GM12875 (cell line): ENCODE results near the gene TEX51.

ENCODE experiments used
- H3K4me3 ChIP-seq: one replicate; pipeline ENCODE4 v1.5.1; 2011; ENCODE audit warnings: low read depth, low read length, control low read depth
- CTCF ChIP-seq: IDR thresholded peaks from 2 replicates; pipeline ENCODE4 v1.5.1; 2011; ENCODE audit warnings: low read depth, mild to moderate bottlenecking, control low read depth, inconsistent platforms, low read length, moderate library complexity, borderline replicate concordance; ENCODE audit not compliant: insufficient read depth

The TEX51 gene

GRCh38 chr2:126898636-126899035, at the start of gene TEX51:
Gene TEX51, plus strand, starts transcription at chr2:126898890. Its CDS starts 29 bp downstream, at chr2:126898919.
- H3K4me3 ChIP-seq, result no peak within 1 kb of the TSS
- TF ChIP-seq CTCF, result no peak

GRCh38 chr2:126849054-126849453, 49.6 kb upstream of the TEX51 start:
- no peak overlapping the region for H3K4me3 ChIP-seq
- TF ChIP-seq CTCF, result no peak

GRCh38 chr2:126849486-126849885, 49.2 kb upstream of the TEX51 start:
- TF ChIP-seq CTCF, result no peak
- H3K4me3 ChIP-seq, result no peak overlapping the region

GRCh38 chr2:126849991-126850535, 48.6 kb upstream of the TEX51 start:
- H3K4me3 ChIP-seq, result no peak overlapping the region
- no peak for TF ChIP-seq CTCF

GRCh38 chr2:126850940-126851339, 47.8 kb upstream of the TEX51 start:
- H3K4me3 ChIP-seq, result no peak overlapping the region
- no peak for TF ChIP-seq CTCF

- no peak overlapping the region for H3K4me3 ChIP-seq
- TF ChIP-seq CTCF, result no peak
These were observed 46.9 kb upstream of the TEX51 start for GRCh38 chr2:126851756-126852155.

- no peak overlapping the region for H3K4me3 ChIP-seq
- TF ChIP-seq CTCF, result no peak
These were observed 46.3 kb upstream of the TEX51 start for GRCh38 chr2:126852361-126852760.
